ENCODE data around the gene ZPLD1.

Gene ZPLD1

DNA sequence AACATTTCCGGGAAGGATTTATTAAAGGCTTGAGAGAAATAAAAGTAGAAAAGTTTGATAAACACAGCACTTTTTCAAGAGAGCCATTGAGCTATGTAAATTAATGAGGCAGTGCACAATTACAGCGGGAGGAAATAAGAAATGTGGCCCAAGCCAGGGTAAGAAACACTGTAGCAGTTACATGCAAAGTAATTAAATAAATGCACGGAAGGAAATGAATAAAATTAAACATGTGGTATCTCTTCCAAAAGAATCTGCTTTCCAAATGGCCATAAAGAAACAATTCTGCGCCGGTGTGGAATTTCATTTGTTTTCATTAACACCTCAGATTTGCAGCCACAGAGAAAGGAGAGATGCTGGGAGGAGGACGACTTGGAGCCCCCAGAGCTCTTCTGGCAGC is 35.3 kb downstream of the ZPLD1 start:
- DNase-seq (ENCODE audit: low spot score): no peak

DNA sequence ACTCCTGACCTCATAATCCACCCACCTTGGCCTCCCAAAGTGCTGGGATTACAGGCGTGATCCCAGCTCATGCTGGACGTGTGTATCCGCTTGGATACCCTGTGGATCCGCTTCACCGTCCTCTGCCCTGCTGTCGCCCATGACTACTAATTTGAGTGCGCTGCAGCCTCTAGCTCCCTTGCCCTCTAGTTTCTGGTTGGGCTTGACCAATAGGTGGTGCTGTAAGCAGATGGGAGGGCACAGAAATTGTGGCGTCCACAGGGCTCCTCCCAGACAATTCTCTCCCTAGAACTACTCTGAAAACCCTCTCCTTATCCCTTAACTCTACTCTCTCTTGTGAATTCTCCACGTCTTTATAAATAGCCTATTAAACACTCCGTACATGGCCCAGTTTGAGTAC is 36.2 kb downstream of the ZPLD1 start:
- no peak for DNase-seq (ENCODE audit: low spot score)

DNA sequence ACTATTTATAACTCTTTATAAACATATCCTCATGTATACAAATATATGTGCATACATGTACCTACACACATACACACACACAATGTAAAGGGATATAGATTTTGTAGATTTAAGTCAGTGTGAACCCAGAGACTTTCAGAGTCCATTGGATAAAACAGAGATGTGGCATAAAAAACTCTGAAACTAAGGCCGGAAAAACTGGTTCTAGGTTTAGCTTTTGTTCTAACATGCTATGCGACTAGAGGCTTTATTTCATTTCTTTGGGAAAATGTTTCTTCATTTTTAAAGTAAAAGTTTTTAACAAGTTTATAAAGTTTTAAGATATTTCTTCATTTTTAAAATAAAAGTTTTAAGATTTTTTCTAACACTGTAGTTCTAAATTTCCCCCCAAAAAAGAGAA is 36.7 kb downstream of the ZPLD1 start:
- no peak for DNase-seq (ENCODE audit: low spot score)

DNA sequence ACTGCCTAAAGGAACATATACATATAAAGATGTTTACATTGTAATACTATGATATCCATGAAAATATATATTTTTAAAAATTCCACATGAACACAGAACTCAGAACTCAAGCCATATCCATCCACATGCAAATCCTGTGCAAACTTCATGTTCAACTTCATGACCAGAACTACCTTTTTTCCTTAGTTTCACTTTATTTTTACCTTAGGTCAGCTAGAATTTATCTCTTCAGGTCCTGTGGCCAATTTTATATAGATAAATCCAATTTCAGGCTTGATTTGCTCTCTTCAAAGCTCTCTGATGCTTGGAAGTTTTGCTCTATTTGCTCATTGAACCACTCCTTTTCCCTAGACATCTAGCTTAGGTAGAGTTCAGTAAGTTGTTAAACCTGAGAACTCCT is 38.8 kb downstream of the ZPLD1 start:
- no peak for DNase-seq (ENCODE audit: low spot score)

DNA sequence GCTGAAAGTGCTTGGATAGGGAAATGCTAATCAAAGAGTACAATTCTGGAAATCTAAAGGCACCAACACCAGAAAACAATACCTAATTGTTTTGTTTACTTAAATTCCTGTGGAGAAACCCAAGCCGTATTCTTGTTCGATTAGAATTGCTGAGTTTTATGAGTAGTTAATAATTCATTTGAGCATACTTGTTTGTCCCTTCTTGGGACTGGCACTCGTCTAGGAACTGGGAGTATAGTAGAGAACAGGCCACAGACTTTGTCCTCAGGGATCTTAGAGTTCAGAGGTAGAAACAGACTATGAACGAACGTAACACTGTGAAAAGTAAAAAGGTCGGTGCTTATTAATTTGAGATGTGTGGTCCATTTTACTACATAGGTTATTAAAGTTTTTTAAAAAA is 39.4 kb downstream of the ZPLD1 start:
- DNase-seq (ENCODE audit: low spot score): no peak

DNA sequence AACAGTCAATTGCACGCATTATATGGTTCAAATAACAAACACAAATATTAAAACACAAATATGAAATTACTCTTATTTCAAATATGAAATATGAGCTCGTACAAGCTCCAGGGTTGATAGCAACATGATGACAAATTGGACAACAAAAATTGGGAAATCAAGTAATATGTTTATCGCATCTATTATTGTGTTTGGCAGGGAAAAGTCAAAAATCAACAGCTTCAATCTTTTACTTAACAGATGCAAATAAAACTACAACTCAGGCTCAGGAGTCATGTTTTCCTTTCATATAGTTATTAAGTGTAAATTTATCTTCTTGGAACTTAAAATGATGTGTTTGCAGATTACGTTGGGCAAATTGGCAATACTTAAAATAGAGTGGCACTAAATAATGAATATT is 41.4 kb downstream of the ZPLD1 start:
- no peak for DNase-seq (ENCODE audit: low spot score)

DNA sequence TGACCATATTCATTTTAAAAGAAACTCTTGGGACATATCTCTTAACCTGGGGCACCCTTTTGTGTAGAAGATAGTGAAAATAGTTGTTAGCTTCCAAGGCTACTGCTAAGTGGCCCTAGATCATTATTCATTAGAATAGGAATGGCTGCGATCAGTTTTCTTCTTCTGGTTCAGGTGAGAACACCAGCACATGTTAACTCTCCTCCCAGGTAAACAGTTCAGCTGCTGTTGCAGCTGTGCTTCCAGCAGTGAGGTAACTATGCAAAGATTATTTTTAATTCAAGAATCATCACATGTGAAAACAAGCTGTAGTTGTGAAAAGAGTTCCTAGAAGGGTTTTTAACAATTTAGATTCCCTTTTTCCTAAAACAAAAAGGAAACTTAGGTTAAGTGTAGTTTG is 43.3 kb downstream of the ZPLD1 start:
- no peak for DNase-seq (ENCODE audit: low spot score)

DNA sequence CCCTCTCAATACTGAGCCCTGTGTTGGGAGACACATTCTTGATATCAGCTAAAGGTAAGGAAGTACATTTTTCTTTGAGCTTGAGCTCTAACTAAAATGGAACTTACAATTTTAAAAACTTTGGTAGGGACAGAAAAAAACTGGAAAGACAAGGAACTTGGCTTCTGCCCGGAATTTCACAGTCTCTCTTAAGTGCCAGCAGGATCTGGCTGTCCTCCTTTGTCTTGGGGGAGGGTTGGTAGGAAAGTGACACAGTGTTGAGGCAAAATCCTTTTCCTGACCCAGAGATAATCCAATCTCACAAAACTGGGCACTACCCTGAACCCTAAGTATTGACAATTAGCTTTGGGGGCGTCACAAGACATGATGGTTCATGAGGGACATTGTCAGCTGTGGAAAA is 45.3 kb downstream of the ZPLD1 start:
- DNase-seq (ENCODE audit: low spot score): no peak

DNA sequence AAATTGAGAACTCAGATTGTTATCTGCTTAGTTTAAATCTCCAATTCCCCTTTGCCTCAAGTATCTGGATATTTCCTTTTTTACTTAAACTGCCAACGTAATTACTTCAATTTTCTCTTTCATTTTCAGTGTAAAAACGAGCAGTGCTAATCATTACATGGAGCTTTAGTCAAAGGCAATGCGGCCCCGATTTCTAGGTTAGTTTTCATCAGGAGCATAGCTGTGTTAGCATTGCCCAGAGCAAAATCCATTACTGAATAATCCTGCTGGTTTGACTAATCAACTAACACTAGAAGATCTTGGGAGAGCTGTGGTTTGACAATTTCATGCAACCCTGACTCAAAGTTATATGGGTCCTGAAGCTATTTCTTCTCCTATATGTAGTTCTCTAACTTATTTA is 46.2 kb downstream of the ZPLD1 start:
- DNase-seq (ENCODE audit: low spot score): no peak

DNA sequence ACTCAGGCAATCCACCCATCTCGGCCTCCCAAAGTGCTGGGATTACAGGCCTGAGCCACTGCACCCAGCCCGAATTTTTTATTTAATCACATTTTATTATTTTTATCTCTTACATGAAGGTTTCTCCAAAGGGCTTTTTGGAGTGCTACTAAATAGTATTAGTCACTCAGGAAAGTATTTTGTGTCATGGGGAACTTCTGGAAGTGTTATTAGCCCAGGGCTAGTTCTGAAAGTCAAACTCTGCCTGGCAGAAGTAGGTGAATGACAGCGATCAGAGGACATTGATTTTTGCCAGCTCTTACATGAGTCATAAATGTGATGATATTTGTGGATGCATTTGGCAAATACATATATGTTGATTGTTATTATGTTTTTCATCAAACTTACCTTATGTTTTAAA is 48.7 kb downstream of the ZPLD1 start:
- DNase-seq (ENCODE audit: low spot score): no peak

DNA sequence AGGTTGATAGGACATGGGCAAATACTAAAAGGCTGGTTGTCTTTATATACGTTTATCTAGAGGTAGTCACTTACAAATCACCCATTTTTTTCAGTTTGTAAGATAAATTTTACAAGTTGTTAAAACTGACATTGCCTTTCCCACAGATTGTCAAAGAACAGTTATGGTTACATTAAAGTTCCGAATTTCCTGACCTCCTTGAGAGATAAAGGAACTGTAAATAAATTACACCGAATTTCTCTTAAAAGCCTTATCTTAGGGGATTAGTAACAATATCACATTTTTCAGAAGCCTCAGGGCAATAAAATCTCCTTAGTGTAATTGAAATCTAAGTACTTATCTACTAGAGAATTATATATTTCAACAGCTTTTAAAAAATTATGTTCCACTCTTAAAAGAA is 49.5 kb downstream of the ZPLD1 start:
- no peak for DNase-seq (ENCODE audit: low spot score)

DNA sequence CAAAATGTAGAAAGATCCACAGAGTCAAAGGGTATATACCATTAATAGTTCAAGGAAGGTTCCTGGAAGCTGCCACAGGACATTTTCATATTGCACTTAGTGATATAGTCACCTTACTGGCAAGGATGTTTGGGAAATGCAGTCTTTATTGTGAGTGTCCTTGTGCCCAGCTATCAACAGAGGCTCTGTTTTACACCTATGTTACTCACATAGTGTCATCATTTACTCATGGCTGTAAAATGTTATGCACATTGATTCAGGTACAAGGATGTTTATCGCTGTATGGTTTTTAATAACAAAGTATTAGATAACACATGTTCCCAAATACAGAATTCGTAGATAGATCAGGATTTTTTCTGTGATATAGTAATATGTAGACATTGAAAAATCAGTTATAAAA is 50.9 kb downstream of the ZPLD1 start:
- no peak for DNase-seq (ENCODE audit: low spot score)

DNA sequence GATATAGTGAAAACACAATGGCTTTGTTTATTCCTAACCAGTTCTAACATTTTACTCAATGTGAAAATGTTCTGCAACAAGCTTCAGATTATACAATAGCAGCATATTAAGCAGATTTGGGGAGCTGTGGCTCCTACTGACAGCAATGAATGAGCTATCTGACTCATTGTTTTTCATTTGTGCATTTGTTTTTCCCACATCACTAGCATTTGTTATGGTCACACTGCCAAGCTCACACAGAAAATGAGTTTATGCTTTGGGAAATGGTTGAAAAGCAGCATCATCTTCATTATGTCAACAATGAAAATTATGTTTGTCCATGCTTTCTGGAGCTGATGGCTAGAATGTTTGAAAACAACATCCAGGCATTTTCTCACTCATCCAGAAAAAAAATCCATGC is 53.5 kb downstream of the ZPLD1 start:
- no peak for DNase-seq (ENCODE audit: low spot score)

DNA sequence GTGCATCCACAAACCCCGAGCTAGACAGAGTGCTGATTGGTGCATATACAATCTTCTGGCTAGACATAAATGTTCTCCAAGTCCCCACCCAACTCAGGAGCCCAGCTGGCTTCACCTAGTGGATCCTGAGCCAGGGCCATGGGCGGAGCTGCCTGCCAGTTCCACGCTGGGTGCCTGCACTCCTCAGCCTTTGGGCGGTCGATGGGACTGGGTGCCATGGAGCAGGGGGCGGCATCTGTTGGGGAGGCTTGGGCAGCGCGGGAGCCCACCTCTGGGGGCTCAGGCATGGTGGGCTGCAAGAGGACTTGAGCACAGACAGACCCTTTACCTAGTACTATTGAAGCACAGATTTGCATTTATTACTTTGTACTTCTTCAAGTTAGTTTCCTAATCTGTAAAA is 57.5 kb downstream of the ZPLD1 start:
- no peak for DNase-seq (ENCODE audit: low spot score)

DNA sequence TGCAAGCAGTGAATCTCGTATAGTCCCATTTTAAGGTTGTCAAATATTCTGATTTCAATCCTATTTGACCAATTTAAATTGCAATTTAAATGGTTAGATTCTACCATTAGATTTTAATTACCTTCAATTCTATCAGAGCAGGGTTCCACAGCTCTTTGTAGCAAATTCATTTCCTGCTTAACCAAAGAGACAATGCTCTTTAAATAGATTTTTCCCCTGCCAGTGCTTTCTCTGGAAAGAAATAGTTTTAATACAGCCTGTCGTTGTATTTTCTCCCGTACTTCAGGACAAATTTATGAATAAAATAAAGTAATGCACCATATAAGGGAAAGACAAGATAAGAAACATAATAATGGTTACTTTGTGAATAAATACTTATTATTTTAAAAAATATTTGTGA is 62.8 kb downstream of the ZPLD1 start:
- no peak for DNase-seq (ENCODE audit: low spot score)

DNA sequence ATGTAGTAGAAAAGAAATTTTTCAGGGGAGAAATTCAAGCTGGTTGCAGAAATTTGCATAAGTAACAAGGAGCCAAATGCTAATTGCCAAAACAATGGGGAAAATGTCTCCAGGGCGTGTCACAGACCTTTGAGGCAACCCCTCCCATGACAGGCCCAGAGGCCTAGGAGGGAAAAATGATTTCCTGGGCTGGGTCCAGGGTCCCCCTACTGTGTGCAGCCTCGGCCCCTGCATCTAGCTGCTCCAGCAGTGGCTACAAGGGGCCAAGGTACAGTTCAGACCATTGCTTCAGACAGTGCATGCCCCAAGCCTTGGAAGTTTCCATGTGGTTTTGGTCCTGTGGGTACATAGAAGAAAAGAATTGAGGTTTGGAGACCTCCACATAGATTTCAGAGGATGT is 70.7 kb downstream of the ZPLD1 start:
- no peak for DNase-seq (ENCODE audit: low spot score)

DNA sequence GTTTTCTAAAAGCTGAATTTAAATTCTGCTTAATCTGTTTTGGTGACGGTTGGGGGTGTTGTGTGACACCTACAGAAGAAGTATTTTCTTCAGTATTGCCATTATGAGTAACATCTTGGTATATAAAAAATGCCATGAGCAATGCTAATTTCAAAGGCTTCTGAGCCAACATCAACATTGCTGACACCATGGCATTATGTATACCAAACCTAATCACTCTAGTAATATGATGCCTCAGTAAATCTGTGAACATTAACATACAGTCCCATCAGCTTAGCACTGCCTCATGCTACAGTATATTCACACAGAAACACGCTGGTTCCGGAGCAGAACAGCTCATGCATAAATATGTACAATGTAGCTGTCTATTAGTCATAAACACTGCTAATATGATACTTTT is 75.8 kb downstream of the ZPLD1 start:
- DNase-seq (ENCODE audit: low spot score): peak; percentile 3

DNA sequence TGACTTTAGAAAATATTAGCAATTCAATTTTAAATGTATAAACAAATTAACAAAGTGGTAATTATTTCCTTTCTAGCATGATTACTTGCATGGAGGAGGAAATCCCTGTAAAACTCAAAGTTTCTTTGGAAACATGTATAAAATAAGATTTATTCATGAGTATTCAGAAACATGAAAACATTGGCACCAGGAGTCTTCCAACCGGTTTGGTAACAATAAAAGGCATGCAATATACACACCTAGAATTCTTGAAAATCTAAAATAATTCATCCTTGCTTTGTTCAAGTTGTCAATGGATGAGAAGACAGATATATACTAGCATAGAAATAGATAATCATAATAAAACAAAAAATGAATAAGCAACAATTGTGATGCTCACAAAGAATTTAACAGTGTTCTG is 76.4 kb downstream of the ZPLD1 start:
- DNase-seq (ENCODE audit: low spot score): no peak

DNA sequence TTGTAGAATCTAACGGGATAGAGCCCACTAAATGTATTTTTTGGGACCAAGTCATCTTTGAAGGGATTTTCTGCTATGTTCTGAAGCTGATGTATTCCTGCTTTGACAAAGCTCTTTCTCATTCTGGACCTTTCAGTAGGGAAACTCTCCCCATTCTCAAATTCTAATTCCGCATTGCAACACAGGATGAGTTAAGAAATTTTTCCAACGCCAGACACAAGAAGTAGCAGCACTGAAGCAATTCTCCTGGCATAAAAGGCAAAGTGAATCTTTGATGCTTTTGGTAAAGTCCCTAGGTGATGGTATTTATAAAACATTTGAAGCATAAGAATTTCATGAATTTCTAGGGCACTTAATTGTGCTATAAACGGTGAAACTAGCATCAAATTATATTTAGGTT is 76.8 kb downstream of the ZPLD1 start:
- DNase-seq (ENCODE audit: low spot score): no peak

DNA sequence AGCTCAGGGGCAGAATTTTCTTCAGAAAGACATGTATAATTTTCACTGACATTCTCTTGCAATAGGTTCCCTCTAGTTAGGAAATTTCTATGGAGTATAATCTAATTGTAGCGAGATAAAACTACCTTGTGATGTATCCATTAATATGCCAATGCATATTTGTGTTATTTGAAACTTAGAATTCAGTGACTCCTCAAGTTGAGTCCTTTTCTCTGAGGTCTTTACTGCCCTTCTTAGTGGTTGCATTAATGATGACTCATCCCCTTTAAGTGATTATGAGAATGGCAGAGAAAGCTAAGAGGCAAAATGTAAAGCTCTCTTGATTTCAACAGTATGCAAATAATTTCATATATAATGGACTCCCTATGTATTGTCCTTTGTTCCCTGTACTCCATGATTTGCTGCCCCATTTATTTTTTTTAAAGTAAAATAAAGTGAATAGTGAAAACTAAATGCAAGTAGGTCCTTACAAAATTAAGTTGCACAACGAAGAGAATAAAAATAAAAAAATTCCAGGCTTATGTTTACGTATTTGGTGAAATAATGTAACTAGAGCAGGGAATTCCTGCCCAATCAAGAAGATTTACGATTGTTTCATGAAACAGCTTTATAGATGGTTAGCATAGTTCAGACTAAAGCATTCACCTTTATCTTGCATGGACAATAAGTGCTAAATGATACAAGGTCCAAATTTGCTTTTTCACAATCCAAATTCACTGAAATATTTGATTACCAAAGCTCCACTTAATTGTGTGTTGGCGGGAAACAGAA is 78.1 kb downstream of the ZPLD1 start:
- peak; percentile 14 for DNase-seq (ENCODE audit: low spot score)

DNA sequence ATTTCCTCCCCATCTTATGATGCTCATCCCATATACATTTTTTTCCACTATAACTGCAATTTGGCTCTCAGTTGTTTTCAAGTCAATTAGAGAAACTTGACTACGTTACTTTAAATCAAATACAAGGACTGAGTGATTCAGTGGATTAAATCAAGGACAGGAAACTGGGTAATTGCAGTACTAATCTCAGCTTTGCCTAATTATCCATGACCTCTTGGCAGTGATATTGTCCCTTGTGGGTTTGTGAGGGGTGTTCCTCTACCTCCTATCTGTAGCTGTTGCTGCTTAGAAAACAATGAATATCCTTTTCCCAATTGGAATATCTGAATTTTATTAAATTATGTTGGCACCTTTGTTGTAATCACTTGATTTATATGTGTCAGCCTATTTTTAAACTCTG is 79.4 kb downstream of the ZPLD1 start:
- no peak for DNase-seq (ENCODE audit: low spot score)

DNA sequence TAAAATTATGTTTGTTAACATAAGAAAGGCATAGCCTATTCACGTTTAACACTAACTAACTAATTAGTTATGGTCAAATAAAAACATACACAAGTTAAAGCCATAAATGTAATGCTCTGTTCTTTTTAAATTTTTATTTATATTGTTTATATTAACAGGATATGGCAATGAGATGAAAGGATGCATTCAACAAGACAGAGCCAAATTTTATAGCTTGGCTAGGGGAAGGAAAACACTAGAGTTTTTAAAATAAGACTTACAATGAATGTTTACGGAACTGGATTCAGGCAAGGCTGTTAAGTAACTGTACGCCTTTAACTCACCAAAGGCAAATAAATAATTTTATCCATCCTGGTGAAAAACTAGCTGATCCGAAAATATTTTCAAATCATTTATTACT is 86.4 kb downstream of the ZPLD1 start:
- DNase-seq (ENCODE audit: low spot score): no peak

DNA sequence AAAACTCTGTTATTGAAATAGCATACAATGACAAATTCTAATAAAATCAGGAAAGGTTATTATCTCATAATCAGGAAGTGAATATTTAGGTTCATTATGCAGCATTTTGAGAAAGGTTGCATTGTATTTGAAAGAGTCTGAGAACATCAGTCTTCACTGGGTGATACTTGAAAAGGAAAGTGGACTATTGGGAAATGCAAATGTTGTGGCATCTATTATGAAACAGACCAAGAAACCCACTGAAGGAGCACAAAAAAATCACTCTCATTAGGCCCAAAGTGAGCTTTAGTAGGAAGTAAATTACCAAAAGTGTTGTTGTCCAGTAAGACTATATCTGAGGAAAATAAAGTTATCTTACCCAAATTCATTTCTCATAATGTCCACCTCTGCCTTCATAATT is 90.8 kb downstream of the ZPLD1 start:
- DNase-seq (ENCODE audit: low spot score): no peak

DNA sequence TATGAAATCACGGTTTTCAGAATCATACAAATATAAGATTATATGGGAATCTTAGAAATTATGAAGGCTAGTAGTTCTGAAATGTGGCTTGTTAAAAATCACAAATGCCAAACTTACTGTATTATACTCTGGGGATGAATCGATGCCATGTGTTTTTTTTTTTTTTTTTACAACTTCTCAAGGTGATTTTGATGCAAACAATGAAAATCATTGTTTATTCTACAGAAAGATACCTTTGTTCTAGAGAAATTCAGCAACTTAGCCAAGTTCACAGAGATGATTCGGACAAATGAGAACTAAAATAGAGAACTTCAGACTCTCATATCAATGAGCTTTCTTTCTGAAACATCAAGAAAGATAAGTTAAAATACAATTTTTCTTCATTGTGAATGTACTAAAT is 92.0 kb downstream of the ZPLD1 start:
- DNase-seq (ENCODE audit: low spot score): no peak

DNA sequence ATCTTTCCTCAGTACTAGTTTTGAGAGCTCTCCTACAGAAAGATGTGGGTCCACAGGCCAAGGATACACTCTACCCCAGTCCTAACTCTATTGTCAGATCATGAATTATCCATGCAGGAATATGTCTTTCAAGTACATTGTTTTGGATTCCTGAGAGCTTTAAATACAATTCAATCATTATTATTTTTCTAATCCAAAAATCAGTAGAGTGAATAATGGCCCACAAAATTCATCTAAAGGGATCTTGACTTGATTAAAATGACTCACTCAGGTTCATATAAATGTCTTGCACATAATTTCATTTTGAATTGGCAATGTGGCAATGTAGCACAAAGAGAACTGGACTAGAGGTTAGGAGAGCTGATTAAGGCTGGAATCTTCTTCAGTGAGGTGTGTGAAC is 93.9 kb downstream of the ZPLD1 start:
- no peak for DNase-seq (ENCODE audit: low spot score)

Measured in RKO (cell line).